Right cardiac atrium (tissue), 5 donors: Measurements from ENCODE around the gene PUDP. TPM values are rescaled to one million over a fixed set of nuclear protein-coding genes. Genes with fewer than 3 reads are reported as not detected.
"Not testable (repeated sequence)": the region's sequence is repeated elsewhere in the genome, so short reads cannot be mapped to it uniquely, and the experiment has no call there.

Experiments
- ATAC-seq, 2 donors: fragments of 200-7000 bp; cut with Tn5 transposase; one replicate each; pipeline versions ENCODE4 v1.8.0 to v1.9.1; 2020; ENCODE audit warnings: moderate library complexity in 2 of 2, mild to moderate bottlenecking in 1 of 2
- DNase-seq, 3 donors: peaks; one replicate each; pipeline ENCODE4 v3.0.0-alpha.2; 2020
- H3K27ac ChIP-seq: one replicate; pipeline ENCODE4 v1.5.1; 2013; ENCODE audit warnings: mild to moderate bottlenecking, low read length, control low read depth, moderate library complexity
- H3K27me3 ChIP-seq: one replicate; pipeline ENCODE4 v1.6.1; 2013; ENCODE audit not compliant: control insufficient read depth, insufficient read depth
- H3K4me1 ChIP-seq: one replicate; pipeline ENCODE4 v1.6.1; 2013; ENCODE audit warnings: low read length; ENCODE audit not compliant: control insufficient read depth, insufficient read depth
- H3K4me3 ChIP-seq: one replicate; pipeline ENCODE4 v1.5.1; 2013; ENCODE audit warnings: low read length, control low read depth
- H3K9me3 ChIP-seq: one replicate; pipeline ENCODE4 v1.6.1; 2013; ENCODE audit warnings: low read length; ENCODE audit not compliant: control insufficient read depth
- WGBS: extraction: QIAGEN DNeasy Blood & Tissue Kit; methylation state at CpG from one replicate; pipeline ENCODE4 v1.1.7; 2013; 5-methylcytosine and 5-hydroxymethylcytosine counted together
- intact Hi-C, 4 donors: fragments of 100-400 bp; cut with DNase I; formaldehyde crosslinking; loops; one replicate each; pipeline versions ENCODE4 v1.11.0 to v1.14.0; 2022 to 2023
- polyA plus RNA-seq: library from polyadenylated mRNA; stranded (reverse); fragments of 200-250 nt; gene quantifications from one replicate; pipeline ENCODE4 v1.2.3, GENCODE V29; 2013
- total RNA-seq, 4 donors: library from RNA; stranded (reverse); fragmentation: NEBNext Ultra II Directional; extraction: Animal tissue kit (Norgen Biotek cat#: 25700); gene quantifications; one replicate each; pipeline ENCODE4 v1.2.1, GENCODE V29; 2021
- donor health status: healthy with polysubstance abuse.
- donor health status: DM: no; HTN: yes; CAD: no.
- donor health status: DM: no; HTN: no; CAD: no.
- donor health status: DM: no; HTN: yes; CAD: no; lungs with severe emphysema.
- donor health status: DM: yes; HTN: yes; CAD: no.

PUDP gene
- total and polyA plus RNA-seq, 5 donors: 11.6 to 18.3 (median 16.5) TPM

- ATAC-seq: peak in 1 of 2 donors; percentile 51
- no peaks in the 10 kb centered on the region for H3K4me1 ChIP-seq
- H3K27ac ChIP-seq: no peak overlapping the region
- 25% methylated on average over 11 of the region's 11 CpGs for WGBS
- no peak for DNase-seq
- H3K27me3 ChIP-seq: no peaks in the 10 kb centered on the region
- intact Hi-C loops: no loop called here
- no peaks in the 10 kb centered on the region for H3K9me3 ChIP-seq
- no peak overlapping the region for H3K4me3 ChIP-seq
Observed at GRCh38 chrX:7109049-7109531, 38.9 kb downstream of the PUDP start.

GRCh38 chrX:7108030-7108429 lies 39.9 kb downstream of the PUDP start:
- H3K4me1 ChIP-seq: no peaks in the 10 kb centered on the region
- ATAC-seq (no peak), DNase-seq (no peak)
- intact Hi-C loops: no loop called here
- no peaks in the 10 kb centered on the region for H3K27me3 ChIP-seq
- no peak overlapping the region for H3K4me3 ChIP-seq
- H3K9me3 ChIP-seq: no peaks in the 10 kb centered on the region
- no peak overlapping the region for H3K27ac ChIP-seq
- 96% methylated on average over 5 of the region's 5 CpGs for WGBS

GRCh38 chrX:7106649-7107048 lies 41.3 kb downstream of the PUDP start:
- Histone ChIP-seq H3K27me3 (no peaks in the 10 kb centered on the region), H3K27ac (no peak overlapping the region), H3K9me3 (no peaks in the 10 kb centered on the region), H3K4me1 (no peaks in the 10 kb centered on the region), H3K4me3 (no peak overlapping the region)
- ATAC-seq (no peak), DNase-seq (no peak)
- intact Hi-C loops: no loop called here
- WGBS: 100% methylated on average over 2 of the region's 2 CpGs

GRCh38 chrX:7102119-7102518 lies 45.8 kb downstream of the PUDP start:
- H3K27ac ChIP-seq: no peak overlapping the region
- DNase-seq: no peak
- no peaks in the 10 kb centered on the region for H3K9me3 ChIP-seq
- no peaks in the 10 kb centered on the region for H3K4me1 ChIP-seq
- 93% methylated on average over 3 of the region's 3 CpGs for WGBS
- intact Hi-C loops: no loop called here
- no peak overlapping the region for H3K4me3 ChIP-seq
- no peak for ATAC-seq
- no peaks in the 10 kb centered on the region for H3K27me3 ChIP-seq

GRCh38 chrX:7100022-7100421 lies 47.9 kb downstream of the PUDP start:
- WGBS: 84% methylated on average over 7 of the region's 7 CpGs
- no peaks in the 10 kb centered on the region for H3K4me1 ChIP-seq
- H3K4me3 ChIP-seq: no peak overlapping the region
- no peaks in the 10 kb centered on the region for H3K9me3 ChIP-seq
- no peaks in the 10 kb centered on the region for H3K27me3 ChIP-seq
- H3K27ac ChIP-seq: no peak overlapping the region
- ATAC-seq: no peak
- intact Hi-C loops: no loop called here
- DNase-seq: no peak

- intact Hi-C loops, H3K4me3 ChIP-seq, H3K27me3 ChIP-seq, ATAC-seq, H3K27ac ChIP-seq, H3K9me3 ChIP-seq, H3K4me1 ChIP-seq, DNase-seq: not testable (repeated sequence)
- WGBS: 96% methylated on average over 2 of the region's 2 CpGs
Observed at GRCh38 chrX:7095657-7096056, 52.3 kb downstream of the PUDP start.

- DNase-seq: no peak
- intact Hi-C loops: no loop called here
- H3K27me3 ChIP-seq: no peaks in the 10 kb centered on the region
- ATAC-seq: no peak
- H3K4me1 ChIP-seq: no peaks in the 10 kb centered on the region
- no peak overlapping the region for H3K4me3 ChIP-seq
- WGBS: 95% methylated on average over 6 of the region's 6 CpGs
- no peaks in the 10 kb centered on the region for H3K9me3 ChIP-seq
- no peak overlapping the region for H3K27ac ChIP-seq
Observed at GRCh38 chrX:7093305-7093704, 54.6 kb downstream of the PUDP start.

GRCh38 chrX:7092543-7092942 lies 55.4 kb downstream of the PUDP start:
- 94% methylated on average over 4 of the region's 4 CpGs for whole genome bisulfite sequencing
- no peaks in the 10 kb centered on the region for H3K4me1 ChIP-seq
- no peak overlapping the region for H3K27ac ChIP-seq
- H3K9me3 ChIP-seq: no peaks in the 10 kb centered on the region
- no peak for ATAC-seq
- DNase-seq: no peak
- intact Hi-C loops: no loop called here
- H3K4me3 ChIP-seq: no peak overlapping the region
- no peaks in the 10 kb centered on the region for H3K27me3 ChIP-seq

GRCh38 chrX:7091923-7092322 lies 56.0 kb downstream of the PUDP start:
- Histone ChIP-seq H3K27ac (no peak overlapping the region), H3K4me3 (no peak overlapping the region), H3K4me1 (no peaks in the 10 kb centered on the region), H3K27me3 (no peaks in the 10 kb centered on the region), H3K9me3 (no peaks in the 10 kb centered on the region)
- intact Hi-C loops: no loop called here
- over 99% methylated on average over 4 of the region's 4 CpGs for WGBS
- ATAC-seq (no peak), DNase-seq (no peak)

GRCh38 chrX:7090641-7091040 lies 57.3 kb downstream of the PUDP start:
- Histone ChIP-seq H3K4me1 (peaks cover 1% of the 10 kb centered on the region), H3K4me3 (no peak overlapping the region), H3K27me3 (no peaks in the 10 kb centered on the region), H3K27ac (no peak overlapping the region), H3K9me3 (no peaks in the 10 kb centered on the region)
- intact Hi-C loops: no loop called here
- WGBS: 80% methylated on average over 4 of the region's 4 CpGs
- DNase-seq (no peak), ATAC-seq (no peak)

- ATAC-seq: no peak
- WGBS: 83% methylated on average over 8 of the region's 8 CpGs
Observed at GRCh38 chrX:7088968-7089615, 58.9 kb downstream of the PUDP start.

GRCh38 chrX:7086384-7086783 lies 61.6 kb downstream of the PUDP start:
- intact Hi-C loops: no loop called here
- no peaks in the 10 kb centered on the region for H3K27me3 ChIP-seq
- no peak for DNase-seq
- no peak overlapping the region for H3K4me3 ChIP-seq
- H3K4me1 ChIP-seq: peaks cover 1% of the 10 kb centered on the region
- no peak overlapping the region for H3K27ac ChIP-seq
- 69% methylated on average over 3 of the region's 3 CpGs for WGBS
- ATAC-seq: no peak
- H3K9me3 ChIP-seq: no peaks in the 10 kb centered on the region

More at GRCh38 chrX:7088968-7089615, 58.9 kb downstream of the PUDP start:
- H3K4me3 ChIP-seq: no peak overlapping the region
- H3K27me3 ChIP-seq: no peaks in the 10 kb centered on the region
- DNase-seq: no peak
- H3K9me3 ChIP-seq: no peaks in the 10 kb centered on the region
- intact Hi-C loops: no loop called here
- peaks cover 1% of the 10 kb centered on the region for H3K4me1 ChIP-seq
- H3K27ac ChIP-seq: no peak overlapping the region
